K562 (cell line): ENCODE results near the gene CHST8. TPM values are rescaled to one million over a fixed set of nuclear protein-coding genes. Genes with fewer than 3 reads are reported as not detected.

Source experiments
- CLOCK ChIP-seq: fragments of 250-450 bp; sonication (Bioruptor Pico); IDR thresholded peaks from 2 replicates; pipeline ENCODE4 v1.4.0; 2020; ENCODE audit warnings: mild to moderate bottlenecking, moderate library complexity, borderline replicate concordance
- ETS1 ChIP-seq: conservative IDR thresholded peaks from 2 replicates; pipeline ENCODE4 v1.6.1; 2011; ENCODE audit warnings: low read depth, mild to moderate bottlenecking, low read length; ENCODE audit not compliant: control insufficient read depth
- NFYB ChIP-seq: IDR thresholded peaks from 2 replicates; pipeline ENCODE4 v1.6.1; 2011; ENCODE audit warnings: mild to moderate bottlenecking, moderate library complexity; ENCODE audit not compliant: insufficient read length; ENCODE audit errors: extremely low read depth
- PATZ1 ChIP-seq: fragments of 250-450 bp; sonication (Bioruptor Pico); IDR thresholded peaks from 2 replicates; pipeline ENCODE4 v1.5.0; 2020; ENCODE audit warnings: mild to moderate bottlenecking, borderline replicate concordance
- RAD21 ChIP-seq, 2 experiments: fragments of 250-450 bp in 1 of 2; fragments of 450-650 bp in 1 of 2; sonication (Bioruptor Pico) in 1 of 2; formaldehyde crosslinking in 1 of 2; IDR thresholded peaks in 1 of 2; conservative IDR thresholded peaks in 1 of 2; 2 replicates each; pipeline versions ENCODE4 v1.4.0 to v1.8.0; 2020 to 2022; ENCODE audit warnings: mild to moderate bottlenecking in 2 of 2, moderate library complexity in 1 of 2
- VEZF1 ChIP-seq: fragments of 200-800 bp; sonication (Bioruptor generic); IDR thresholded peaks from 2 replicates; pipeline ENCODE4 v1.6.1; 2017; ENCODE audit warnings: missing genetic modification characterization, missing compliant biosample characterization
- XRCC3 ChIP-seq: fragments of 450-650 bp; IDR thresholded peaks from 2 replicates; pipeline ENCODE4 v1.6.1; 2017; ENCODE audit warnings: mild to moderate bottlenecking, moderate library complexity
- ZNF586 ChIP-seq: fragments of 450-650 bp; formaldehyde crosslinking; conservative IDR thresholded peaks from 2 replicates; pipeline ENCODE4 v1.4.0; 2020; ENCODE audit warnings: mild to moderate bottlenecking, moderate library complexity
- ZNF766 ChIP-seq: fragments of 200-800 bp; sonication (Bioruptor generic); conservative IDR thresholded peaks from 2 replicates; pipeline ENCODE4 v1.6.1; 2016; ENCODE audit warnings: missing genetic modification characterization, missing compliant biosample characterization
- polyA plus RNA-seq, 8 experiments: library from polyadenylated mRNA; depleted of rRNA in 4 of 8; stranded (reverse) in 5 of 8; unstranded in 3 of 8; fragments of >200 nt; fragmentation: Nextera tagmentation in 2 of 8; fragmentation: Illumina TruSeq in 1 of 8; extraction: Ambion mirVana in 2 of 8; extraction: Trizol in 1 of 8; gene quantifications; 2 replicates each; pipeline versions ENCODE4 v1.2.1 to v1.2.3, GENCODE V29; 2011 to 2014; ENCODE audit warnings: inconsistent platforms in 1 of 8, missing spikeins in 1 of 8
- total RNA-seq, 7 experiments: library from RNA; depleted of rRNA in 6 of 7; stranded (reverse); fragments of >200 nt in 6 of 7; fragmentation: Illumina TruSeq in 2 of 7; extraction: Trizol in 2 of 7; gene quantifications; 2 replicates each; pipeline versions ENCODE4 v1.2.1 to v1.2.3, GENCODE V29; 2011 to 2021; ENCODE audit warnings: low replicate concordance in 1 of 7

CHST8 gene
- total and polyA plus RNA-seq, 9 of the 15 experiments (the other 6 are each of a cell fraction or from before 2014, with no cell fraction given), result 0.11 TPM; not detected in 8

- no peak for TF ChIP-seq CLOCK
- TF ChIP-seq XRCC3, result no peak
- TF ChIP-seq RAD21 (CRISPR knock-in tag; conservative IDR thresholded peaks at IDR 0.05 in 1 of 2, IDR thresholded peaks at IDR 0.05 in 1 of 2), result no peak
- no peak for TF ChIP-seq ZNF586
- no peak for TF ChIP-seq ETS1
- no peak for TF ChIP-seq NFYB
- TF ChIP-seq VEZF1, result no peak
- TF ChIP-seq ZNF766 (CRISPR knock-in tag), result no peak
- no peak for TF ChIP-seq PATZ1 (CRISPR knock-in tag)
- TF ChIP-seq, all 486 proteins: peak for 0
Measured at GRCh38 chr19:33798681-33799111, 176.9 kb downstream of the CHST8 start (continued).
